SK-N-DZ (cell line): ENCODE data around the gene AGRN.
"Not testable (repeated sequence)": the region's sequence is repeated elsewhere in the genome, so short reads cannot be mapped to it uniquely, and the experiment has no call there.

Source experiments
- DNase-seq: peaks from one replicate; pipeline ENCODE4 v3.0.0-alpha.2; 2015; ENCODE audit warnings: low spot score

Gene AGRN

GRCh38 chr1:1065265-1065939, 45.5 kb downstream of the AGRN start:
- DNase-seq: no peak

- not testable (repeated sequence) for DNase-seq
Observed at GRCh38 chr1:1065940-1066304, 46.0 kb downstream of the AGRN start.

GRCh38 chr1:1066403-1067283, 46.7 kb downstream of the AGRN start:
- no peak for DNase-seq

GRCh38 chr1:1067284-1067859, 47.5 kb downstream of the AGRN start:
- DNase-seq: no peak

GRCh38 chr1:1067860-1068516, 48.1 kb downstream of the AGRN start:
- no peak for DNase-seq

GRCh38 chr1:1068517-1069055, 48.7 kb downstream of the AGRN start:
- no peak for DNase-seq

GRCh38 chr1:1069056-1069710, 49.3 kb downstream of the AGRN start:
- DNase-seq: peak; percentile 65

- no peak for DNase-seq
Observed at GRCh38 chr1:1069711-1070676, 50.1 kb downstream of the AGRN start.

- DNase-seq: no peak
Observed at GRCh38 chr1:1071486-1072298, 51.8 kb downstream of the AGRN start.

- no peak for DNase-seq
Observed at GRCh38 chr1:1072299-1072848, 52.5 kb downstream of the AGRN start.

- no peak for DNase-seq
Observed at GRCh38 chr1:1072849-1073742, 53.2 kb downstream of the AGRN start.

- DNase-seq: no peak
Observed at GRCh38 chr1:1073743-1074587, 54.0 kb downstream of the AGRN start, which contains the start of gene RNF223. Gene RNF223, minus strand, starts transcription at chr1:1074306. Its CDS starts 1,740 bp downstream, at chr1:1072566.

GRCh38 chr1:1074631-1075147, 54.8 kb downstream of the AGRN start:
- no peak for DNase-seq

- DNase-seq: no peak
Observed at GRCh38 chr1:1075148-1075935, 55.4 kb downstream of the AGRN start.

- not testable (repeated sequence) for DNase-seq
Observed at GRCh38 chr1:1077396-1077795, 57.5 kb downstream of the AGRN start.
